COR-L47 (cell line): ENCODE results near the gene BRSK2.
"Not testable (repeated sequence)": the region's sequence is repeated elsewhere in the genome, so short reads cannot be mapped to it uniquely, and the experiment has no call there.

Experiments
- DNase-seq: peaks from one replicate; lab custom pipeline; 2025; lab: John Stamatoyannopoulos, UW

The BRSK2 gene

DNA sequence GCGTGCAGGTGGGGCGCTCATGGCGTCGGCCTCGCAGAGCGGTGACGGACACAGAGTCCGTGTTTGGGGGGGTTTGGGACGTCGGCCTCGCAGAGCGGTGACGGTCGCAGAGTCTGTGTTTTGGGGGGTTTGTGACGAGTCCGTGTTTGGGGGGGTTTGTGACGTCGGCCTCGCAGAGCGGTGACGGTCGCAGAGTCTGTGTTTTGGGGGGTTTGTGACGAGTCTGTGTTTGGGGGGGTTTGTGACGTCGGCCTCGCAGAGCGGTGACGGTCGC, 20.1 kb downstream of the BRSK2 start:
- DNase-seq = not testable (repeated sequence)

DNA sequence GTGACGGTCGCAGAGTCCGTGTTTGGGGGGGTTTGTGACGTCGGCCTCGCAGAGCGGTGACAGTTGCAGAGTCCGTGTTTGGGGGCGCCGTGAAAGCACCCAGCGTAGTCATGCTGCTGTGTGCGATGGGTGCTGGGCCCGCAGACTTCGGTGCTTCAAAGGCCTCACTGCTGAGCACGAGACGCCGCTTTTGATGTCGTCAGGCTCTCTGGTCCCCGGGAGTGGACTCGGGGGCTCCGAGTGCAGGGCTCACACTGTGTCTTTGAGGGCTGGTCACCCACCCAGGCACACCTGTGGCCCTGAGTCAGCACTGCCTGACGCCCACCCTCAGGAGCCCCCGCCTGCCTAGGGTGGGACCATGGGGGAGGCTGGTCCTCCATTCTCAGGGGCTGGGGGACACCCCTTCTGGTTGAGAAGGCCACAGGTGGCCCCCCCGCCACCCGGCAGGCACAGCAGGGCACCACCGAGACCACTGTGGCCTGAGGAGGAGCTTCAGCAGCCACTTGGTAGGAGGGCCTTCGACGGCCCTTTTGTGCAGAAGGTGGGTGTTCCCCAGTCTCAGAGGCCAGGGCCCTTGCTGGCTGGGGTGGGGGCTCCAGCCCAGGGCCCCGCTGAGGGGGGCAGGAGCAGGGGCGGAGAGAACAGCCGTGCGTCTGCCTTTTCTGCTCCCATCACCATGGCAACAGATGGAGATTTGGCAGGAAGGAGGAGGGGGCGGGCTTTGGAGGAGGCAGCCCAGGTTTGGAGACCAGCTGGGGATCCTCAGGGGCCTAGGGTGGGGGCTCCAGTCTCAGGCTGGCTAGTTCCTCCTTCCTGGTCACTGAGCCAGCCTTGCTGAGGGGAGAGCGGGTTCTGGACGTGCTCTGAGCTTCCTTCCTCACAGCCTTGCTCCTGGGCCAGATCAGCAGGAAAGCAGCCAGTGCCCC, 20.9 kb downstream of the BRSK2 start:
- DNase-seq = peak; percentile 78

DNA sequence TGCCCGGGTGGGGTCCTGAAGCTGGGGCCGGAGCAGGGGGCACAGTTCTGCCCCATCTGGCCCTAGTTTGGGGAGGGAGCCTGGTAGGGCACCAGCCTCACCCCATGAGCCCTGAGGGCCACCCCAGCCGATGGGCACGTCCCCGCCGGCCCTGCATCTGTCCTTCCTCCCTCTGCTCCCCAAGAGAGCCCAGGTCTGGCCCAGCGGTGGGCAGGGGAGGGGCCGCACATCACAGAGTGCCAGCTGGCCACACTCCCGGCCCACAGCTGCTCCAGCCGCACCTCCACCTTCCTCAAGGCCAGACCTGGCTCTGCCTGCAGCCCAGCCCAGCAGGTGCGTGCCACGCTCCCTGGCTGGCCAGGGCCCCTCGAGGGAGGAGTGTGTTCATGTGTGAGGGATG, 21.6 kb downstream of the BRSK2 start:
- DNase-seq = peak; percentile 82

GRCh38 chr11:1411739-1412138, 22.0 kb downstream of the BRSK2 start:
- DNase-seq = not testable (repeated sequence)

DNA sequence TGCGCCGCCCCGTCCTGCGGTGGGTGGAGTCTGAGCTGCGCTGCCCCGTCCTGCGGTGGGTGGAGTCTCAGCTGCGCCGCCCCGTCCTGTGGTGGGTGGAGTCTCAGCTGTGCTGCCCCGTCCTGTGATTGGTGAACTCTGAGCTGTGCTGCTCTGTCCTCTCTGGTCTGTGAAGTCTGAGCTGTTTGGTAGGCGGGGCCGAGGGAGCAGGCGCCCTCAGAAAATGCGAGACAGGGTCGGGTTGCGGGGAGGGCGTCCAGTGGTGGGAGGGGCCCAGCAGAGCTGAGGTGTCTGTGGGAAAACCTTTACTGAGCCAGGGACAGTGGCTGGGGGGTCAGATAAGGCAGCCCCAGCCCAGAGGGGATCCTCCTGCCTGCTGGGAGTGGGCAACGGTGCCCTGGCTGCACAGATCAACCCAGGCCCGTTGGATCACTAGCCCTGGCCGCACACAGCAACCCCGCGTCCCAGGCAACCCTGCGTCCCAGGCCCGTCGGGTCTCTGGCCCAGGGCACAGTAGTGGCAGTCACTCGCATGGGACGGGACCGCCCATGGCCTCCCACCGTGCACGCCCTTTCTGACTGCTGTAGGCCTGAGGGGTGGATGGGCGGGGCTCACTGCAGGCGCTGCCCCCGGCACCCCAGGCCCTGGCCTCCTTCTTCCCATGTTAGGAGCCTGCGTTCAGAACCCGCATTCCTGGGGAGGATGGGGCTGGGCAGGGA, 22.8 kb downstream of the BRSK2 start:
- DNase-seq = no peak

DNA sequence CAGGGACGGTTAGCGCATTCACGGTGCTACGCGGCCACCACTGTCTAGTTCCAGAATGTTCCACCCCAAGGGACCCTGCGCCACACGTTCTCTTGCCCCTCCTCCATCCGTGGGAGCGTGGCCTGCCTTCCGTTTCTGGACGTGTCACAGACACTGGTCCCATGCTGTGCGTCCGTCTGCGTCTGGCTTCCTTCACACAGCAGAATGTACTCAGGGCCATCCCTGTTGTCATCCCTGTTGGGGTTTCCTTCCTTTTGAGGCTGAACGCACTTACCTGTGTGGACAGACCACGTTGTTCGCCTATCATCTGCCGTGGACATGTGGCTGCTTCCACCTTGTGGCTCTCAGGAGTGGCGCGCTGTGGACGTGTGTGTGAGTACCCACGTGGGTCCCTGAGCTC, 24.9 kb downstream of the BRSK2 start:
- DNase-seq = no peak

- DNase-seq = no peak
Observed at GRCh38 chr11:1415631-1416030, 25.9 kb downstream of the BRSK2 start.

- DNase-seq = not testable (repeated sequence)
Observed at GRCh38 chr11:1418192-1418795, 28.6 kb downstream of the BRSK2 start.

DNA sequence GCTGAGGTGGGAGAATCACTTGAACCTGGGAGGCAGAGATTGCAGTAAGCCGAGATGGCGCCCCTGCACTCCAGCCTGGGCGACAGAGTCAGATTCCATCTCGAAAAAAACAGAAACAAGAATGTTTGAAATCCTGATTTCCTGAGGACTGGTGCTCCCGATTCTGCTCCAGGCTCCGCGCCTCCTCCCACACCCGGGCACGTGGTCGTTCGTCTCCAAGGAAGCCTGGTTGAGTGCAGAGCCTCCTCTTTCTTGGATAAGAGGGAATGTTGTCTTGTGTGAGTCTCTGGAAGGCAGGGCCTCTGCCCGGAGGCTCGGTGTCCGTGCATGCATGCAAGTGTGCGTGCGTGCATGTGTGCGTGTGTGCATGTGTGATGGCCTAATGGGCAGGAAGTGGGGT, 30.1 kb downstream of the BRSK2 start:
- no peak for DNase-seq

DNA sequence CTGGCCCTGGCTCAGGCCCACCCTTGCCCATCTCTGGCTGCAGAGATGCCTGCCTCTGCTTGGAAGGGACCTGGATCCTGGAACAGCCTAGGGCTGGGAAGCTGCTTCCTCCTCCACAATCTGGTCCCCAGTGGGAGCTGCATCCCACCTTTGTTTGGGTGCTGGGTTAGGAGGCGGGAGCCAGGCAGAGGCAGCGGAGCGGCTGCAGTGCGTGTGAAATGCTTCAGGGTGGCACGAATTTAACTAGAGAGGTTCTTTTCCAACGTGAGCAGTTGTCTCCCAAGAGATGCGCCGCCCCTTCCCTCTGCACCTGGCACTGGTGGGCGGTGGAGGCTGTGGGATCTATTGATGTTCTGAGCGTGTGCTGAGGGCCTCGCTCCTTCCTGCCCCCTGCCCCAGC, 31.6 kb downstream of the BRSK2 start:
- DNase-seq = no peak

DNA sequence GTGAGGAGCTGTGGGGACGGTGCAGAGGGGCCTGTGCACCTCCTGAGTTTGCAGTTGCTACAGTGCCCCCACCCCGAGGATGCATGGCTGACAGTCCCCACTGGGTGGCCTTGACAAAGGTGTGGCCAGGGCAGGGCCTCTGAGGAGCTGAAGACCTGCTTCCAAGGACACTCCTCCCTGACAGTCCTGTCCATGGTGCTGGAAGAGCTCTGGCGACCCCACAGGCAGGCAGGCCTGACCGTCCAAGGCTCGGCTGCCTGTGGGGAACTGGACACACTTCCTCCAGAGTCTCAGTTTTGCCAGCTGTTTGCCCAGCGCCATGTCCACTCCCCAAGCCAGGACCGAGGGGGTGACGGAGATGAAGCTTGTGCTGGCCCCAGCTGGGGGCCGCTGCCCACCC, 32.7 kb downstream of the BRSK2 start:
- no peak for DNase-seq

DNA sequence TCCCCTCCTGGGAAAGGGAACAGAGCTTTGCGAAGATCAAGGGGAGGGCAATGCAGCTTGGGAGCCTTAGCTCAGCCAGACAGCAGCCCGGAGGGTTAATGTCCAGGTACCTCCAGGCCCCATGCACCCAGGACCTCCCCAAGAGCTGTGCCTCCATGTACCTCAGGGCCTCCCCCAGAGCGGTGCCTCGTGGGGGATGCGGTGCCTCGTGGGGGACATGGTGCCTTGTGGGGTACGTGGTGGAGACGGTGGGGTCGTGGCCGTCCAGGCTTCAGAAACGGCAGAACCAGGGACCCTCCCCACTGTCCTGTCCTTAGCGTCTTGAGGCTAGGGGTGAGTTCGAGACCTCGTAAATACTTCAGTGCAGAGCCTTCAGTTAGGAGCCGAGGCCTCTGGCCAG, 33.2 kb downstream of the BRSK2 start:
- no peak for DNase-seq

DNA sequence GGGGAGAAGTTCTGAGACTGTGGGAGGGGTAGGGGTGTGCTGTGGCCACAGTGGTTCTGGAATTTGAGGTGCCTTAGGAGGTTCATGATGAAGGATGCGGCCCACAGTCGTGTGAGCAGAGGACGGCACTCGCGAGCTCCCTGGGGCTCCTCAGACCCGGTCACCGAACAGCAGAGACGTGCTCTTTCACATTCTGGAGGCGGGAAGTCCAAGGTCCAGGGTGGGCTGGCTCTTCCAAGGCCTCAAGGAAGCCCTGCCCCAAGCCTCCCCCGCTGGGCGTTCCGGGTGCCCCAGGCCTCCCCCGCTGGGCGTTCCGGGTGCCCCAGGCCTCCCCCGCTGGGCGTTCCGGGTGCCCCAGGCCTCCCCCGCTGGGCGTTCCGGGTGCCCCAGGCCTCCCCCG, 33.7 kb downstream of the BRSK2 start:
- DNase-seq = not testable (repeated sequence)

DNA sequence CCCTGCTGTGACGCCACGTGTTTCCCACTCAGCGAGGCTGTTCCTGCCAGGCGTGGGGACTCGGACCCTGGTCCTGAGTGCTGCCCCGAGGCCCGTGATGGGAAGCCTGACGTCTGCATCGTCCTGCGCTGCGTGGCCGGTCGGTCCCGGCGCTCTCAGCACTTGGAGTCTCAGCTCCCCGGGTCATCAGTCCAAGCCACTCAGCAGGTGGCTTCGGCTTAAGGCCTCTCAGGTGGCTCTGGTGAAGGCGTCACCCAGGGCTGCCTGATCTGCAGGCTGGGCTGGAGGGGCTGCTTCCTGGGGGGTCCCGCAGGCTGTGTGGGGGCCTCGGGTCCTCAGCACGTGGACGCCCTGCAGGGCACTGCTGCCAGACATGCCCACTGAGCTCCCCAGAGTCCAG, 35.3 kb downstream of the BRSK2 start:
- no peak for DNase-seq

- no peak for DNase-seq
Observed at GRCh38 chr11:1425439-1425838, 35.7 kb downstream of the BRSK2 start.

GRCh38 chr11:1428762-1429316, 39.1 kb downstream of the BRSK2 start:
- no peak for DNase-seq

- no peak for DNase-seq
Observed at GRCh38 chr11:1433568-1433967, 43.8 kb downstream of the BRSK2 start.

GRCh38 chr11:1433977-1434640, 44.4 kb downstream of the BRSK2 start:
- no peak for DNase-seq

GRCh38 chr11:1435479-1435819, 45.7 kb downstream of the BRSK2 start:
- not testable (repeated sequence) for DNase-seq

- DNase-seq = peak; percentile 88
Observed at GRCh38 chr11:1435820-1436467, 46.2 kb downstream of the BRSK2 start.

DNA sequence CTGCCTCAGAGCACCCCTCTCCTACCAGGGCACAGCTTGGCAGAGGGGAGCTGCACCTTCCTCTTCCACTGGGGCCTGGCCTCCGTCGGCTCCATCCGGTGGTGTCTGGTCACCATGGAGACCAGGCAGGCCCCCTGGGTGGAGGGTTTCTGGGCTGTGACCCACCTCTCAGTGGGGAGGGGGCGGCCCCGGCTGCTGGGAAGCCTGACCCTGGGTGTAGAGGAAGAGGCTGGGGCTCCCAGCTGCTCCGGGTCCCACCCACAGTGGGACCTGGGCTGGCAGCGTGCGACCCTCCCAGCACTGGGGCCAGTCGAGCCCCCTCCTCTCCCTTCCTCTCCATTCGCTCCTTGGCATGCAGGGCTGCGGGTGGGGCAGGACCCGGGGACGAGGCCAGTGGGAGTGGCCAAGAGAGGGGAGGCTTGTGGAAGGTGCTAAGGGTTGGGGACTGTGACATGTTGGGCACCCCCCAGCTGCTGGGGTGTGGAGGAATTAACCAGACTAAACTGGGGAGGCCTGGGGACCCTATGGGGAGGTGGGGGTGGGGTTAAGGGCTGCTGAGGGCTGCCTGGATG, 46.8 kb downstream of the BRSK2 start:
- DNase-seq = no peak

GRCh38 chr11:1437500-1437899, 47.8 kb downstream of the BRSK2 start:
- no peak for DNase-seq
